ENCODE measurements around the gene TPK1.

Gene TPK1

GRCh38 chr7:144494355-144494754 lies 341.5 kb downstream of the TPK1 start:
- Histone ChIP-seq H3K27me3 (ENCODE audit: insufficient read depth, low read depth, severe bottlenecking) (no peaks in the 10 kb centered on the region), H3K36me3 (no peaks in the 10 kb centered on the region), H3K9me3 (ENCODE audit: severe bottlenecking) (no peaks in the 10 kb centered on the region), H3K4me3 (ENCODE audit: low read depth, low read length) (no peak overlapping the region), H3K27ac (no peak overlapping the region)
- TF ChIP-seq CTCF (IDR thresholded peaks at IDR 0.05; ENCODE audit: low read depth, low read length): no peak
- no peak for DNase-seq

GRCh38 chr7:144489504-144489903 lies 346.3 kb downstream of the TPK1 start:
- no peak for DNase-seq
- H3K27ac ChIP-seq: no peak overlapping the region
- H3K4me3 ChIP-seq (ENCODE audit: low read depth, low read length): no peak overlapping the region
- H3K9me3 ChIP-seq (ENCODE audit: severe bottlenecking): no peaks in the 10 kb centered on the region
- TF ChIP-seq CTCF (IDR thresholded peaks at IDR 0.05; ENCODE audit: low read depth, low read length): no peak
- no peaks in the 10 kb centered on the region for H3K36me3 ChIP-seq
- no peaks in the 10 kb centered on the region for H3K27me3 ChIP-seq (ENCODE audit: insufficient read depth, low read depth, severe bottlenecking)

- H3K36me3 ChIP-seq: no peaks in the 10 kb centered on the region
Measured at GRCh38 chr7:144488977-144489376, 346.9 kb downstream of the TPK1 start.

GRCh38 chr7:144487901-144488300 lies 348.0 kb downstream of the TPK1 start:
- no peak overlapping the region for H3K4me3 ChIP-seq (ENCODE audit: low read depth, low read length)
- no peaks in the 10 kb centered on the region for H3K9me3 ChIP-seq (ENCODE audit: severe bottlenecking)
- H3K27ac ChIP-seq: no peak overlapping the region
- no peaks in the 10 kb centered on the region for H3K36me3 ChIP-seq
- DNase-seq: no peak
- no peaks in the 10 kb centered on the region for H3K27me3 ChIP-seq (ENCODE audit: insufficient read depth, low read depth, severe bottlenecking)
- TF ChIP-seq CTCF (IDR thresholded peaks at IDR 0.05; ENCODE audit: low read depth, low read length): no peak

More at GRCh38 chr7:144488977-144489376, 346.9 kb downstream of the TPK1 start:
- no peak for TF ChIP-seq CTCF (IDR thresholded peaks at IDR 0.05; ENCODE audit: low read depth, low read length)
- Histone ChIP-seq H3K4me3 (ENCODE audit: low read depth, low read length) (no peak overlapping the region), H3K27me3 (ENCODE audit: insufficient read depth, low read depth, severe bottlenecking) (no peaks in the 10 kb centered on the region), H3K27ac (no peak overlapping the region), H3K9me3 (ENCODE audit: severe bottlenecking) (no peaks in the 10 kb centered on the region)
- no peak for DNase-seq

- no peaks in the 10 kb centered on the region for H3K27me3 ChIP-seq (ENCODE audit: insufficient read depth, low read depth, severe bottlenecking)
- no peaks in the 10 kb centered on the region for H3K36me3 ChIP-seq
- no peak overlapping the region for H3K27ac ChIP-seq
- H3K9me3 ChIP-seq (ENCODE audit: severe bottlenecking): no peaks in the 10 kb centered on the region
- no peak for DNase-seq
- TF ChIP-seq CTCF (IDR thresholded peaks at IDR 0.05; ENCODE audit: low read depth, low read length): no peak
- no peak overlapping the region for H3K4me3 ChIP-seq (ENCODE audit: low read depth, low read length)
Measured at GRCh38 chr7:144484445-144484844, 351.4 kb downstream of the TPK1 start.

GRCh38 chr7:144483189-144483588 lies 352.7 kb downstream of the TPK1 start:
- Histone ChIP-seq H3K9me3 (ENCODE audit: severe bottlenecking) (no peaks in the 10 kb centered on the region), H3K27me3 (ENCODE audit: insufficient read depth, low read depth, severe bottlenecking) (no peaks in the 10 kb centered on the region), H3K36me3 (no peaks in the 10 kb centered on the region), H3K27ac (no peak overlapping the region), H3K4me3 (ENCODE audit: low read depth, low read length) (no peak overlapping the region)
- TF ChIP-seq CTCF (IDR thresholded peaks at IDR 0.05; ENCODE audit: low read depth, low read length): no peak
- no peak for DNase-seq

Measured in WERI-Rb-1 (cell line).